MM.1S (cell line): ENCODE data around the gene ABCA9.

Experiments used
- EZH2phosphoT487 ChIP-seq: fragments of 300-600 bp; sonication (generic); IDR thresholded peaks from 2 replicates; pipeline ENCODE4 v1.6.1; 2018; ENCODE audit warnings: antibody characterized with exemption, low read length
- TF ChIP-seq, protein P1 (sequence below): fragments of 300-600 bp; sonication (generic); IDR thresholded peaks from 2 replicates; pipeline ENCODE4 v1.5.1; 2016; ENCODE audit warnings: antibody characterized with exemption, low read length, mixed read lengths

DNA sequence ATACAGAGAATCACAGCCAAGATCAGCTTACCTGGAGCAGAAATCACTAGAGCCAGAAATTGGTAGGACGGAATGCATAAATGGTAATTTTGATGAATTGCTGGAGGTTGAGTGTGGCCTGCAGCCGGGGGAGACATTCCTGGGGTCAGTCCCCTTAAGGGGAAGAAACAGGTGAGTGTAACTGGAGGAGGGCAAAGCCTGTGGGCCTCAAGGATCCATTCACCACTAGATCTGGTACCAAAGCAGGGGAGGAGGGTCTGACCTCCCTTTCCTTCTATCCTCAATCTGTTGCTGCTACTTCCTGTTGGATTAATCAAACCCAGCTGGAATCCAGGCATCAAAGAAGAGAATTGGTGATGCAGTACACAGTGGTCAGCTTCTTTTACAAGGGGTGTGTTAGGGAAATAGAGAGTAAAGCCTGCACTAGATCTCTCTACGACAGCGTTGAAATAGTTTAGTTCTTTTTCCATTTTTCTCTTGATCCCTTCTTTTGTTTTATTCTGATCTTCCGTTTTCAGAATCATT lies 8.6 kb upstream of the ABCA9 start:
- TF ChIP-seq, protein P1, sequence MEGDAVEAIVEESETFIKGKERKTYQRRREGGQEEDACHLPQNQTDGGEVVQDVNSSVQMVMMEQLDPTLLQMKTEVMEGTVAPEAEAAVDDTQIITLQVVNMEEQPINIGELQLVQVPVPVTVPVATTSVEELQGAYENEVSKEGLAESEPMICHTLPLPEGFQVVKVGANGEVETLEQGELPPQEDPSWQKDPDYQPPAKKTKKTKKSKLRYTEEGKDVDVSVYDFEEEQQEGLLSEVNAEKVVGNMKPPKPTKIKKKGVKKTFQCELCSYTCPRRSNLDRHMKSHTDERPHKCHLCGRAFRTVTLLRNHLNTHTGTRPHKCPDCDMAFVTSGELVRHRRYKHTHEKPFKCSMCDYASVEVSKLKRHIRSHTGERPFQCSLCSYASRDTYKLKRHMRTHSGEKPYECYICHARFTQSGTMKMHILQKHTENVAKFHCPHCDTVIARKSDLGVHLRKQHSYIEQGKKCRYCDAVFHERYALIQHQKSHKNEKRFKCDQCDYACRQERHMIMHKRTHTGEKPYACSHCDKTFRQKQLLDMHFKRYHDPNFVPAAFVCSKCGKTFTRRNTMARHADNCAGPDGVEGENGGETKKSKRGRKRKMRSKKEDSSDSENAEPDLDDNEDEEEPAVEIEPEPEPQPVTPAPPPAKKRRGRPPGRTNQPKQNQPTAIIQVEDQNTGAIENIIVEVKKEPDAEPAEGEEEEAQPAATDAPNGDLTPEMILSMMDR = no peak
- TF ChIP-seq EZH2phosphoT487 = no peak
